Measurements from ENCODE around the gene ODAD4.
"Not testable (repeated sequence)": the region's sequence is repeated elsewhere in the genome, so short reads cannot be mapped to it uniquely, and the experiment has no call there.

GRCh38 chr17:42012363-42012762 is 81.9 kb downstream of the ODAD4 start:
- not testable (repeated sequence) for TF ChIP-seq CTCF (conservative IDR thresholded peaks at IDR 0.05; ENCODE audit: low read length); EZH2phosphoT487 (IDR thresholded peaks at IDR 0.05; ENCODE audit: borderline replicate concordance, low read depth, low read length)
